ENCODE data around the gene ZNF99.
"Not testable (repeated sequence)": the region's sequence is repeated elsewhere in the genome, so short reads cannot be mapped to it uniquely, and the experiment has no call there.

DNA sequence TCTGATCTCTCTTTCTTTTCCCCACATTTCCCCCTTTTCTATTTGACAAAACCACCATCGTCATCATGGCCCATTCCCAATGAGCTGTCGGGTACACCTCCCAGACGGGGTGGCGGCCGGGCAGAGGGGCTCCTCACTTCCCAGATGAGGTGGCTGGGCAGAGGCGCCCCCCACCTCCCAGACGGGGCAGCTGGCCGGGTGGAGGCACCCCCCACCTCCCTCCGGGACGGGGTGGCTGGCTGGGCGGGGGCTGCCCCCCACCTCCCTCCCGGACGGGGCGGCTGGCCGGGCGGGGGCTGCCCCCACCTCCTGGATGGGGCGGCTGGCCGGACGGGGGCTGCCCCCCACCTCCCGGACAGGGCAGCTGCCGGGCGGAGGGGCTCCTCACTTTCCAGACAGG, 81.3 kb downstream of the ZNF99 start:
- TF ChIP-seq, protein P1, sequence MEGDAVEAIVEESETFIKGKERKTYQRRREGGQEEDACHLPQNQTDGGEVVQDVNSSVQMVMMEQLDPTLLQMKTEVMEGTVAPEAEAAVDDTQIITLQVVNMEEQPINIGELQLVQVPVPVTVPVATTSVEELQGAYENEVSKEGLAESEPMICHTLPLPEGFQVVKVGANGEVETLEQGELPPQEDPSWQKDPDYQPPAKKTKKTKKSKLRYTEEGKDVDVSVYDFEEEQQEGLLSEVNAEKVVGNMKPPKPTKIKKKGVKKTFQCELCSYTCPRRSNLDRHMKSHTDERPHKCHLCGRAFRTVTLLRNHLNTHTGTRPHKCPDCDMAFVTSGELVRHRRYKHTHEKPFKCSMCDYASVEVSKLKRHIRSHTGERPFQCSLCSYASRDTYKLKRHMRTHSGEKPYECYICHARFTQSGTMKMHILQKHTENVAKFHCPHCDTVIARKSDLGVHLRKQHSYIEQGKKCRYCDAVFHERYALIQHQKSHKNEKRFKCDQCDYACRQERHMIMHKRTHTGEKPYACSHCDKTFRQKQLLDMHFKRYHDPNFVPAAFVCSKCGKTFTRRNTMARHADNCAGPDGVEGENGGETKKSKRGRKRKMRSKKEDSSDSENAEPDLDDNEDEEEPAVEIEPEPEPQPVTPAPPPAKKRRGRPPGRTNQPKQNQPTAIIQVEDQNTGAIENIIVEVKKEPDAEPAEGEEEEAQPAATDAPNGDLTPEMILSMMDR (conservative IDR thresholded peaks at IDR 0.05; ENCODE audit: low read depth, low read length) = not testable (repeated sequence)
- not testable (repeated sequence) for TF ChIP-seq EZH2 (IDR thresholded peaks at IDR 0.05; ENCODE audit: borderline replicate concordance, low read depth, low read length, poor library complexity, severe bottlenecking)
